CD4-positive, CD25-positive, alpha-beta regulatory T cell (primary cell): ENCODE results near the gene TNS2. TPM values are rescaled to one million over a fixed set of nuclear protein-coding genes. Genes with fewer than 3 reads are reported as not detected.

Experiments used
- ATAC-seq, 2 donors: fragments of 150-1000 bp; cut with Tn5 transposase; one replicate each; pipeline ENCODE4 v1.10.0; 2021; ENCODE audit warnings: low read depth in 2 of 2, moderate number of reproducible peaks in 2 of 2, moderate library complexity in 1 of 2
- DNase-seq, 3 donors: peaks; one replicate each; pipeline versions ENCODE4 v3.0.0 to v3.0.0-alpha.2; 2012 to 2022; ENCODE audit warnings: mixed read lengths in 1 of 3
- H3K27ac ChIP-seq: one replicate; pipeline ENCODE4 v1.7.0; 2013; ENCODE audit warnings: mild to moderate bottlenecking, low read length; ENCODE audit not compliant: insufficient read depth, poor library complexity, severe bottlenecking
- H3K27me3 ChIP-seq: one replicate; pipeline ENCODE4 v1.7.0; 2013; ENCODE audit warnings: low read length; ENCODE audit not compliant: control insufficient read depth, insufficient read depth
- H3K36me3 ChIP-seq: one replicate; pipeline ENCODE4 v1.7.0; 2013; ENCODE audit warnings: mild to moderate bottlenecking, low read length, moderate library complexity; ENCODE audit not compliant: control insufficient read depth, insufficient read depth
- H3K4me1 ChIP-seq: 2 replicates; pipeline ENCODE4 v1.7.0; 2013; ENCODE audit warnings: mild to moderate bottlenecking, low read length; ENCODE audit not compliant: insufficient read depth, control insufficient read depth, poor library complexity, severe bottlenecking
- H3K4me3 ChIP-seq: one replicate; pipeline ENCODE4 v1.7.0; 2013; ENCODE audit warnings: low read depth, mild to moderate bottlenecking, low read length, moderate library complexity
- H3K9me3 ChIP-seq, 2 experiments: 1 replicate in 1 of 2; 2 replicates in 1 of 2; pipeline ENCODE4 v1.7.0; 2013; ENCODE audit warnings: low read length in 2 of 2, mild to moderate bottlenecking in 1 of 2, moderate library complexity in 1 of 2; ENCODE audit not compliant: control insufficient read depth in 2 of 2
- H3K27ac Mint-ChIP-seq, 3 donors: one replicate each; pipeline ENCODE4 v1.8.0; 2020 to 2022; ENCODE audit warnings: mild to moderate bottlenecking in 3 of 3, mixed read lengths in 3 of 3, moderate library complexity in 2 of 3
- H3K27me3 Mint-ChIP-seq: one replicate; pipeline ENCODE4 v1.8.0; 2022; ENCODE audit warnings: mild to moderate bottlenecking, mixed read lengths
- H3K36me3 Mint-ChIP-seq: one replicate; pipeline ENCODE4 v1.8.0; 2020; ENCODE audit warnings: mixed read lengths
- H3K4me1 Mint-ChIP-seq, 4 donors: one replicate each; pipeline ENCODE4 v1.8.0; 2020 to 2022; ENCODE audit warnings: mixed read lengths in 4 of 4, mild to moderate bottlenecking in 1 of 4
- H3K4me3 Mint-ChIP-seq, 4 donors: one replicate each; pipeline ENCODE4 v1.8.0; 2020 to 2022; ENCODE audit warnings: mild to moderate bottlenecking in 4 of 4, mixed read lengths in 4 of 4, moderate library complexity in 3 of 4
- H3K9me3 Mint-ChIP-seq, 7 donors: one replicate each; pipeline ENCODE4 v1.8.0; 2020 to 2022; ENCODE audit warnings: mixed read lengths in 7 of 7, mild to moderate bottlenecking in 3 of 7, moderate library complexity in 2 of 7
- polyA plus RNA-seq, 4 donors: library from polyadenylated mRNA; unstranded; fragments of 300-500 nt; fragmentation: Illumina TruSeq; gene quantifications; one replicate each; pipeline ENCODE4 v1.2.3, GENCODE V29; 2021
- total RNA-seq: library from RNA; stranded (reverse); gene quantifications from one replicate; pipeline ENCODE4 v1.2.3, GENCODE V29; 2022

TNS2 gene
- total and polyA plus RNA-seq, 5 donors from 2014 or later = 0.09 to 1.4 TPM; not detected in 3

DNA sequence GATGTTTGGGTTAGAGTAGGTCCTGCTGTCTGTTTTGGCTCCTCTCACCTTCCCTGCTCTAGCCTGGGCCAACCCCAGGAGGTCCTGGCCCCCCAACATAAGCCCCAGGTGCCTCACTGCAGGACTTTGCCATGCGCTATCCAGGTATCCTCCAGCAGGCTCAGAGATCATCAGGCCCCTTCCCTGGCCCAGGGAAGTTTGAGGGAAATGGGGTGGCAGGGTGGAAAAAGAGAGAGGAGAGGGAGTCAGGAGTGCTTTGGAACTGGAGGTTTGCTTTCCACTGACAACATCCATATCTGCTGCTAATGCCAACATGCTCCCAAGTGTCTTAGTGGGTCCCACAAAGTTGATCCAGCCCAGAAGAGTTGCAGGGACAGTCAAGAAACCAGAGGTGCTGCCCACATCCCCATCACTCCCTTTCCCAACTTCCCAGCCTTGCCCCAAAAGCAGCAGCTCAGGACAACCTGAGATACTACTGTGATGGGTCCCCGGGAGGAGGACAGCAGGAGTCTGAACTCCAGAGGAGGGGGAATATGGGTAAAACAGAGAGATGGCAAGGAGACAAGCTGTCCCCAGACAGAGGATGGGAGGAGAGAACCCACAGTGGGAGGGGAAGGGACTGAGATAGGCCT, 677 bp downstream of the TNS2 start:
- Mint-ChIP-seq H3K36me3 (no peaks in the 10 kb centered on the region), H3K4me3 (peak overlapping the region in 1 of 4 donors; percentile 90), H3K27me3 (peaks cover 2% of the 10 kb centered on the region), H3K27ac (peak overlapping the region in 2 of 3 donors; percentile 18 to 27), H3K4me1 (peaks cover 0 to 29% (median 6%) of the 10 kb centered on the region in 4 donors), H3K9me3 (no peaks in the 10 kb centered on the region)
- Histone ChIP-seq H3K4me1 (peaks cover 31% of the 10 kb centered on the region), H3K4me3 (no peak overlapping the region), H3K27ac (no peak overlapping the region), H3K27me3 (no peaks in the 10 kb centered on the region), H3K36me3 (no peaks in the 10 kb centered on the region), H3K9me3 (no peaks in the 10 kb centered on the region)
- ATAC-seq (no peak), DNase-seq (no peak)

DNA sequence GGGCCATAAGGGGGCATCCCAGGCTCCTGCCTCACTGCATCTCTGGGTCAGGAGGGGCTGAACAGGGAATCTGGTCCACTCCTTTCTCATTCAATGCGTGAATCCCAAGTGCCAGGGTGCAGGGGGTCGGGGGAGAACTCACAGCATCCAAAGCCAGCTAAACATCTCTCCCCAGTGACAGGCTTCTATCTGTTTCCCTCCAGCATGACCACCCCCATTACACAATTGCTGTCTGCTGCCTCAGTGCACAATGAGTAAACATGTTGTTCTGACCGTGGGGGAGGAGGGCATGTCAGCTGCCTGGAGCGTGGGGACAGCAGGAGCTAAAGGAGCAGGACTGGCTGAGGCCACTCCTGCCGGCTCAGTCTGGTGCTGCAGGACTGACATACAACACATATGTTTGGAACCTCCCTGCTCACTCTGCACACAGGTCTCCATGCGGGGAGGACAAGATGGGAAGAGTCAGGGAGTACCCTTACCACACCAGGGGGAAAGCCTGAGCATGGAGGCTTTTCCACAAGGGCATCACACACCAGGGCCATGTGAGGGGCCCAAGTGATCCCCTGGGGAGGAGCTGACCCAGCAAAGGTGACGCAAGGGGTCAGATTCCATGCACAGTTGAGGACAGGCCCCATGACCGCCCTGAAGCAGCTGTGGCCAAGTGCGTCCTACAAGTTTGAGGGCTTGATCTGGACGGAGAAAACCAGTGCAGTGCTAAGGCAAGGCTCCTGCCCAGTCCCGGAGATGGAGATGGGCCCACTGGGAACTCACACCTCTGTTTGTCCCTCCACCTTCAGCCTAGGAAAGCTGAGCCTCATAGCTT, 1.4 kb downstream of the TNS2 start:
- H3K36me3 ChIP-seq = no peaks in the 10 kb centered on the region
- Mint-ChIP-seq H3K4me3 (peak overlapping the region in 3 of 4 donors; percentile 53 to 90 (median 56)), H3K36me3 (no peaks in the 10 kb centered on the region), H3K4me1 (peaks cover 0 to 22% (median 6%) of the 10 kb centered on the region in 4 donors), H3K9me3 (no peaks in the 10 kb centered on the region), H3K27me3 (peaks cover 4% of the 10 kb centered on the region), H3K27ac (peak overlapping the region in 2 of 3 donors; percentile 27 to 84)
- DNase-seq = no peak
- H3K4me3 ChIP-seq = no peak overlapping the region
- H3K27me3 ChIP-seq = no peaks in the 10 kb centered on the region
- H3K4me1 ChIP-seq = peaks cover 28% of the 10 kb centered on the region
- no peaks in the 10 kb centered on the region for H3K9me3 ChIP-seq
- H3K27ac ChIP-seq = no peak overlapping the region
- no peak for ATAC-seq

DNA sequence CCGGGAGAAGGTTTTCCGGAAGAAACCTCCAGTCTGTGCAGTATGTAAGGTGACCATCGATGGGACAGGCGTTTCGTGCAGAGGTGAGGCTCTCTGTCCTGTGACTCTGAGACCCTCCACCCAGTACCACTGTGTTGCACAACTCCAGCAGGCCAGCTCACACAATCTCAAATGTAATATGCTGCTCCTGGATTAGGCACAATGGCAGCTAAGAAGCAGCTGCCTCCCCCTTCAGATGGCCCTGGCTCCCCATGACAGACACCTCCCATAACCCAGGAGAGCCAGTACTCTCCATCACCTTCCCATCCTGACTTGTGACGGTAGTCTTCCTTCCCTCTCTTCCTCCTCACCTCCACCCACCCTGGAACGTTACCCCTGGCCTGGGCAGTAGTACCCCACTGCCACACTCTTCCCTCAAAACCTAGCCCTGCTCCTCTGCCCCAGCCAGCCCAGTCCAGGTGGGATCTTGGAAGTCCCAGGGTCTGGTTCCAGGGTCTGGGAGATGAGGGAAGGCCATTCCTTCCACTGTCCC, 2.1 kb downstream of the TNS2 start:
- no peak overlapping the region for H3K27ac Mint-ChIP-seq
- DNase-seq (no peak), ATAC-seq (no peak)
- peaks cover 0 to 17% (median 5%) of the 10 kb centered on the region in 4 donors for H3K4me1 Mint-ChIP-seq
- H3K4me1 ChIP-seq = peaks cover 21% of the 10 kb centered on the region
- H3K27ac ChIP-seq = no peak overlapping the region
- no peak overlapping the region for H3K4me3 ChIP-seq
- no peaks in the 10 kb centered on the region for H3K36me3 ChIP-seq
- peak overlapping the region in 3 of 4 donors; percentile 15 to 90 (median 83) for H3K4me3 Mint-ChIP-seq
- peaks cover 4% of the 10 kb centered on the region for H3K27me3 Mint-ChIP-seq
- no peaks in the 10 kb centered on the region for H3K9me3 ChIP-seq
- H3K36me3 Mint-ChIP-seq = no peaks in the 10 kb centered on the region
- no peaks in the 10 kb centered on the region for H3K27me3 ChIP-seq
- no peaks in the 10 kb centered on the region for H3K9me3 Mint-ChIP-seq

DNA sequence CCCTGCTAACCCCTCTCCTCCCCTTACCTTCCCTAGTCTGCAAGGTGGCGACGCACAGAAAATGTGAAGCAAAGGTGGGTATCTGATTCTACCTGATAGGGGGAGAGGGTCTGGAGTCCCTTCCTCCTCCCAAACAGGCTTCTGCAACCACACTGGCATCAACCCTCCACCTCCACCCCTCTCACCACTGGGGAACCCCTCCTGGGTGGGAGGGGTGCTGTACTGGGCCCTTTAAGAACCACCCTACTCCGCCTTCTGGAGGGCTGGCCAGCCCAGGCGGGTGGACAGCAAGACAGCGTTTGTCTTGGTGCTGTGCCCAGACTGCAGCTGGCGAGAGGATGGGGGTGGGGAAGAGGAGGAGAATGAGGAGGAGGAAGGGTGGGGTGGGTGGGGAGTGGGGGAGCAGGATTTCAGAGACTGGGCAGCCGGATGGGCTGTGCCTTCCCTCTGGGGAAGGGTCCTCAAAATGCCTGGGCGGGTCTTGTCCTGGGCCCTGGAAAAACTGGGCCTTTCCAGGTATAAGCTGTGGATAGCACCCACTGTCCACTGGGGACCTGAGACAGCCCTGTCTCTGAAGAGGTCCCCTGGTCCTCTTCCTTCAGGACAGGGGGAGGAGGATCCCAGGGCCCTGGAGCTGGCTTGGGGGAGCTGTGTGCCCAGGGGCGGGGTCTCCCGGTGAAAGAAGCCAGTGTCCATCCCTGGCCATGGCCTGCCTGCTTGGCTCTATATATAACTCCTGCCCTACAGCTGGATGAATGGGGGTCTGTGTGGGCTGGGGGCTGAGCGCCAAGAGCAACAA, 2.8 kb downstream of the TNS2 start:
- H3K4me3 ChIP-seq = no peak overlapping the region
- peaks cover 0 to 17% (median 7%) of the 10 kb centered on the region in 4 donors for H3K4me1 Mint-ChIP-seq
- peaks cover 4% of the 10 kb centered on the region for H3K27me3 Mint-ChIP-seq
- H3K9me3 ChIP-seq = no peaks in the 10 kb centered on the region
- no peak overlapping the region for H3K27ac Mint-ChIP-seq
- ATAC-seq (no peak), DNase-seq (no peak)
- no peak overlapping the region for H3K27ac ChIP-seq
- no peaks in the 10 kb centered on the region for H3K36me3 Mint-ChIP-seq
- no peaks in the 10 kb centered on the region for H3K36me3 ChIP-seq
- no peaks in the 10 kb centered on the region for H3K9me3 Mint-ChIP-seq
- H3K27me3 ChIP-seq = no peaks in the 10 kb centered on the region
- H3K4me1 ChIP-seq = peaks cover 20% of the 10 kb centered on the region
- H3K4me3 Mint-ChIP-seq = peak overlapping the region in 1 of 4 donors; percentile 83

DNA sequence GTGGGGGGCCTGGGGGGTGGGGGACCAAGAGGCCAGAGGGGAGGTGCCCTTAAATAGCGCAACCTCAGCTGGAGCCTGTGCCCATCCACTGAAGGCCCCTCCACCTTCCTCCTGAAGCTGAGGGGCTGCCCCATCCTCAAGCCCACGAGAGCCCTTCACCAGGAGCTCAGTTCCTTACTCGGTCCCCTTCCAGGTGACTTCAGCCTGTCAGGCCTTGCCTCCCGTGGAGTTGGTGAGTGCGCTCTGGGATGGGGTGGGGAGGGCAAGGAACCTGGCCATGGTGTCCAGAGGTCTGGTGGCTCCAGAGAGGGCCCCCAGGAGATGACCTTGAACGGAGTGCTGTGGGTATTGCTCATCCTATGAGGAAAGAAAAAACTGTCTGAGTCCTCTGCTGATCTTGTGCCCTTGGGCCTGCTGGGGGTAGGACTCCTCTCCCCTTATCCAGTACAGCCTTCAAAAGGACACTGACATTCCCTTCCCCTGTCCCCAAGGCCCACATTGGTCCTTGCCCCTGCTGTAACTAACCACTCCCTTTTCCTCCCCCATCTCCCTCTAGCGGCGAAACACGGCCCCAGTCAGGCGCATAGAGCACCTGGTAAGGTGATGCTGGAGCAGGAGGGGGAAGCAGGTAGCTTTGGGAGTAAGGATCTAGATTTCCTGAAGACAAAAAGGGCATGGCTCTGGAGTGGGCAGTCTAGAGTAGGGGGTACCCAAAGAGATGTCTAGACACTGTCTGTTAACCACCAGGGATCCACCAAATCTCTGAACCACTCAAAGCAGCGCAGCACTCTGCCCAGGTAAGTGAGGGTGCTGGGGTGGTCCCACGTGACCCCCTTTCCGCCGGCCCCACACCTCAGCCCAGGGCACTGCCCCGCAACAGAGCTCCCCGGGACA, 3.6 kb downstream of the TNS2 start:
- Mint-ChIP-seq H3K27ac (peak overlapping the region in 2 of 3 donors; percentile 95 to 96), H3K9me3 (no peaks in the 10 kb centered on the region), H3K27me3 (peaks cover 4% of the 10 kb centered on the region), H3K4me1 (peaks cover 0 to 15% (median 7%) of the 10 kb centered on the region in 4 donors), H3K4me3 (peak overlapping the region; percentile 88 to 95 (median 89)), H3K36me3 (no peaks in the 10 kb centered on the region)
- peak overlapping the region; percentile 40 for H3K4me3 ChIP-seq
- DNase-seq (peak; percentile 41 to 56 (median 52)), ATAC-seq (peak; percentile 17 to 23)
- peak overlapping the region; percentile 62 for H3K27ac ChIP-seq
- H3K27me3 ChIP-seq = no peaks in the 10 kb centered on the region
- no peaks in the 10 kb centered on the region for H3K9me3 ChIP-seq
- peaks cover 17% of the 10 kb centered on the region for H3K4me1 ChIP-seq
- no peaks in the 10 kb centered on the region for H3K36me3 ChIP-seq

DNA sequence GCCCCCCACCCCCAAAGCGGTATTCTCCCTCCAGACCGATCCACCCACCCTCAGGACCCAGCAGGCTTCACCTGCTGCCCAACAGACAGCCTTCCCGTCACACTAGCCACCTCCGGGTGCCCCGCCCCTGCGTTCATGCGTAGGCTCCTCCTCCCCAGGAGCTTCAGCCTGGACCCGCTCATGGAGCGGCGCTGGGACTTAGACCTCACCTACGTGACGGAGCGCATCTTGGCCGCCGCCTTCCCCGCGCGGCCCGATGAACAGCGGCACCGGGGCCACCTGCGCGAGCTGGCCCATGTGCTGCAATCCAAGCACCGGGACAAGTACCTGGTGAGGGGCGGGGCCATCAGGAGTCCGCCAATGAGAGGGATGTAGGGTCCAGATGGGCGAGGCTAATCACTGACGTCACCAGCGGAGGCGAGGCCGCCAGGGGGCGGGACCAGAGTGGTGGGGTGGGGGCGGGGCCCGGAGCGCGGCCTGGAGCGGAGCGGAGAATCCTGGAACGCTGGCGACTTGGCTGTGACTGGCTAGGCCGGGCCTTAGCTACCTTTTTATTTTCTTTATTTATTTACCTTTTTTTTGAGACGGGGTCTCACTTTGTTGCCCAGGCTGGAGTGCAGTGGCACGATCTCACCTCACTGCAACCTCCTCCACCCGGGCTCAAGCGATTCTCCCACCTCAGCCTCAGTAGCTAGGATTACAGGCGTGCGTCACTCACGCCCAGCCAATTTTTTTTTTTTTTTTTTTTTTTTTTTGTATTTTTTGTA, 4.4 kb downstream of the TNS2 start:
- H3K4me3 Mint-ChIP-seq = peak overlapping the region; percentile 88 to 95 (median 89)

More for the DNA sequence above, 4.4 kb downstream of the TNS2 start:
- DNase-seq (peak; percentile 91 to 94 (median 93)), ATAC-seq (peak; percentile 91 to 93)
- H3K27me3 ChIP-seq = no peaks in the 10 kb centered on the region
- H3K27ac ChIP-seq = peak overlapping the region; percentile 62
- H3K36me3 ChIP-seq = no peaks in the 10 kb centered on the region
- H3K4me1 ChIP-seq = peaks cover 17% of the 10 kb centered on the region
- H3K27ac Mint-ChIP-seq = peak overlapping the region in 2 of 3 donors; percentile 95 to 96
- peak overlapping the region; percentile 40 for H3K4me3 ChIP-seq
- no peaks in the 10 kb centered on the region for H3K36me3 Mint-ChIP-seq
- no peaks in the 10 kb centered on the region for H3K9me3 ChIP-seq
- H3K9me3 Mint-ChIP-seq = no peaks in the 10 kb centered on the region
- peaks cover 0 to 13% (median 6%) of the 10 kb centered on the region in 4 donors for H3K4me1 Mint-ChIP-seq
- H3K27me3 Mint-ChIP-seq = peaks cover 4% of the 10 kb centered on the region
